Stimulated activated CD4-positive, alpha-beta T cell treated with anti-CD3 and anti-CD28 coated beads, Interleukin-12 subunit alpha, Interleukin-12 subunit beta, amount 100 ng/mL, for 48 hours (primary cell): ENCODE measurements around the gene FGD5.
"Not testable (repeated sequence)": the region's sequence is repeated elsewhere in the genome, so short reads cannot be mapped to it uniquely, and the experiment has no call there.

Experiments used
- DNase-seq, 3 donors: peaks; one replicate each; pipeline ENCODE4 v3.0.0-alpha.2; 2020; ENCODE audit warnings: low read depth in 2 of 3, low spot score in 1 of 3

Gene FGD5

GRCh38 chr3:14804835-14805780, 13.7 kb upstream of the FGD5 start:
- DNase-seq = no peak

- no peak for DNase-seq
Observed at GRCh38 chr3:14805961-14806537, 12.7 kb upstream of the FGD5 start.

- no peak for DNase-seq
Observed at GRCh38 chr3:14806641-14807263, 12.0 kb upstream of the FGD5 start.

DNA sequence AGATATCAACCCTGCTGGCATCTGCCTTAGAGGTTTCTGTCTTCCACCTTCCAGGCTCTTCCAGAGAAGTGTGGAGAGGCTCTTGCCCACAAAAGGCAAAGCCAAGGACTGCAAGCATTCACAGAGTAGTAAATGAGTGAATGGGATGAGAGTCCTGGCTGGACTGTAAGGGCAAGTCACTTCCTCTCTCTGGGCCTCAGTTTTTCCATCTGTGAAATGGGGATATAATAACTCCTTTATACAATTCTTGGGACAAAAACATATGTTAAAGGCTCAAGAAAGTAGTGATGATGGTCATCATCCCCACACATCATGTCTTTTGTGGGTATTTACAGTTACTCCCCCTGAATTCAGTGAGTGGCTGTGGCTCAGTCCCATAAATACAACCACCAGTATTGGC, 10.7 kb upstream of the FGD5 start:
- no peak for DNase-seq

- no peak for DNase-seq
Observed at GRCh38 chr3:14808502-14809266, 10.1 kb upstream of the FGD5 start.

DNA sequence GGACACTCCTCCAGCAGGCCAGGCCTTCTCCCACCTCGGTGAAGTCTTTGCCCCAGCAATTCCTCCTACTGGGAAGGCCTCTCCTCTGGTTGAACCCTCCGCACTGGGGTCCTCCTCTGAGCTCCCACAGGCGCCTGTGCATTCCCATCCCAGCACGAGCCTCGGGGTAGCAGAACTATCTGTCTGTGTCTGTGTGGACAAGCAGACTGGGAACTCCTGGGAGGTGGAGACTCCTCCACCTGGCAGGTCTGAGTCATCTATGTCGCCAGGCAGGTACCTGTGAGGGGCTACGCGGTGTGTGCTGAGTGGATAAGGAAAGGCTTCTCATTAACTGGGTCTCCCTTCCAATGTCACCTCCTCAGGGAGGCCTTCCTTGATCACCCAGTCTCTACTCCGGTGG, 9.2 kb upstream of the FGD5 start:
- DNase-seq = not testable (repeated sequence)

DNA sequence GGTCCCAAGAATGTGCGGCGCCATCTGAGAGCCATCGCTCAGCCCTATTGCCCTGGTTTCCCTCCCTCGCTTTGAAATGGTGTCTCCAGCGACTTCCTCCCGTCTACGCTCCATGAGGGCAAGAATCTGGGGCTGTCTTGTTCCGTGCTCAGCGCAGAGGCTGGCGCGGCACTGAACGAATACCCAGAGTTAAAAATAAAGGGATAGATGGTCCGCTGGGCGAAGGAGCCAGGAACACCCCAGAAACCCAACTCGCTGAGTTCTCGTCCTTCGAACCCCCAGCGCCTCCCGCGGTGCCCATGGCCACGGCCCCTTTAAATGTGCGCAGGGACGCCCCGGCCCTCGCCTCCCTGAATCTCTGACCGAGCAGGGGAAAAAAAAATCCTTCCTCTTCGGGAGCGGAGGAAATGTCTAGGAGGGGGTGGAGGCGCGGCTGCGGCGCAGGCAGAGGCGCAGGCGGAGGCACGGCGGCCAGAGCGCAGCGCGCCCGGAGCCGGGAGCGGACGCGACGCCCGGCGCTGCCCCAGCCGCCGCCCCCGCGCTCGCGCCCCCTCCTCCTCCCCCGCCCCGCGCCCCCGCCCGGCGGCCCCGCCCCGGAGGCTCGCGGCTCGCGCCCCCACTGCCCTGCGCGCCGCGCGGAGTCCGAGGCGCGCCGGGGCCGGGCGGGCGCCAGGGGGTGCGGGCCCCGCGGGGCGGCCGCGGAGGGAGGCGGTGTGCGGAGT, 8.5 kb upstream of the FGD5 start:
- DNase-seq = no peak

- DNase-seq = no peak
Observed at GRCh38 chr3:14810801-14811661, 7.7 kb upstream of the FGD5 start.

DNA sequence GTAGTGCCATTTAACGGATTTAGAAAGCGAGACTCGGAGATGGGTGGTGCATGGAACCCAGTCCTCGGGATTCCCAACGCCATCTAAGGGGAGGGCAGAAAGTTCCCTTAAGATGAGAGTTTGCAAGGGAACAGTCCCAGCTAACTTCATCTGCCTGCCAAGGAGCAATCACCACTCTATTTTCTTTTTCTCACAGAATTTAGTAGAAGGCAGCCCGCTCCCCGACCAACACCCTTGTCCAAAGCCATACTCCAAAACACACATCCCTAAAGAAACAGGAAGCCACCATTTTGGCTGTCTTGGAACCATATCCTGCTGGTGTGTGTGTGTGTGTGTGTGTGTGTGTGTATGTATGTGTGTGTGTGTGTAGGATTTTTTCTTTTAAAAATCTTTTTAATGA, 7.1 kb upstream of the FGD5 start:
- no peak for DNase-seq

DNA sequence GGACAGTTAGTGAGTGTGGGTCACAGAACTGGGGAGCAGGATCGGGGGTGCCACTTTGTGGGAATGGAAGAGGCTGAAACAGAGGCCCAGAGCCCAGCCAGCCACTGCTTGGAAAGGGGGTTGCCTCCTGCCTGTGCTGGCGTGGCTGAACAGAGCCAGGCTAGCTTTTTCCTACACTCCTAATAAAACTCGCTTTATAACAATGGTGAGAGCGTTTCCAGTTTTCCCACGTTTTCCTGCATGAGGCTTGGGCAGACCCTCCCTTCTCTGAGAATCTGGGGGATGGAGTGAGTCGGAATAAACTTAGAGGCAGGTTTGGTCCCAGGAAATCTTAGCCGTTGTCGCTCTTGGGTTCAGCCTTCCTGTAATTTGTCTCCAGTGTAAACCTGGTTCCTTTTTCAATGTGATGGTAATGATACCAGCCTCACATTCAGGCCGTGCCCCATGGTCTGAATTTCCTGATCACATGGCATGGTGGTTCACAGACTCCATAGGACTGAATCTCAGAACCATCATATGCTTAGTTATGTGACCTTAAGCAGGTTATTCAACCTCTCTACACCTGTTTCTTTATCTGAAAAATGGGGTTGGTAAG, 6.5 kb upstream of the FGD5 start:
- no peak for DNase-seq

DNA sequence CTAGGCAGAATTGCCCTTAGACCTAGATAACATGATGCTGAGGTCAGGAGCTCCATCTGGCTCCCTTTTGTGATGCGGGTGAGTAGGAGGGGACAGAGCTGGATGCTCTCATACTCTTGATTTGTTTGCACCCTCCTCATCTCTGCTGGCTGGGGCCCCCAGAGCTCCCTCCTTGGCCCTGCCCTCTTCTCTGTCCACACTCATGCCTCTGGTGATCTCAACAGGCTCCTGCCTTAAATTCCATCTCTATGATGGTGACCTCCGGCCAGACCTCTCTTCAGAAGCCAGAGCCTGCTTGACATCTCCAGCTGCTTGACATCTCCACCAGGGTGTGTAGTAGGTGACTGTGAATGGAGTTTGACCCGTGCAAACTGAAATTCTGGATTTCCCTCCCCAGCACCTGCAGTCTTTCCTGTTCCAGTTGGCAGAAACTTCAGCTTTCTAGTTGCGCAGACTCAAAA, 4.3 kb upstream of the FGD5 start:
- no peak for DNase-seq

- no peak for DNase-seq
Observed at GRCh38 chr3:14816359-14816758, 2.4 kb upstream of the FGD5 start.

- DNase-seq = no peak
Observed at GRCh38 chr3:14819671-14820070, 909 bp downstream of the FGD5 start.

- DNase-seq = no peak
Observed at GRCh38 chr3:14820156-14820555, 1.4 kb downstream of the FGD5 start.

DNA sequence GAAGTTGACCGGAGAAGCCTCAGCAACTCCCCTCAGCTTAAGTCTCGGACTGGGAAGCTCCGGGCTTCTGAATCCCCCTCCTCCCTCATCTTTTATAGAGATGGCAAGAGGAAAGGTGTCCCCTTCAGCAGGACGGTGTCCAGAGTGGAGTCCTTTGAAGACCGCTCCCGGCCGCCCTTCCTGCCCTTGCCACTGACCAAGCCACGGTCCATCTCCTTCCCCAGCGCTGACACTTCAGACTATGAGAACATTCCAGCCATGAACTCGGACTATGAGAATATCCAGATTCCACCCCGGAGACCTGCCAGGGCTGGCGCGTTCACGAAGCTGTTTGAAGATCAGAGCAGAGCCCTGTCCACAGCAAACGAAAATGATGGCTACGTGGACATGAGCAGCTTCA, 2.4 kb downstream of the FGD5 start:
- DNase-seq = no peak

DNA sequence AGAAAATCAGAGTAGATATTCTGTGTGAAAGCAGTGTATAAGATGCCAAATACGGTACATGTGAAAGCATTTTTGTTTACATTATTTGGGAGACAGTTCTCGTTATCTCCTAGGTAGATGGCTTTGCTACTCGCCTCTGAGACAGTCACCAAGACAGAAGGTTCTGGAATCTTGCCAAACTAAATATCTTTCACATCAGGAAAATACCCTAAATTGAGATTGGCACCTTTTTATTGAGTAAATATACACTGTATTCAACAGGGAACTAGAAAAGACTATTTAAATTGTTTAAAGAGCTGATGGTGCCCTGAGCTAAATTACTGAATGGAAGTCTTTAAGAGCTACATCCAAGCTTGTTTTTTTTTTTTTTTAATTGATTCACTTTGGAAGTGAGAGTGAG, 3.4 kb downstream of the FGD5 start:
- DNase-seq = no peak

DNA sequence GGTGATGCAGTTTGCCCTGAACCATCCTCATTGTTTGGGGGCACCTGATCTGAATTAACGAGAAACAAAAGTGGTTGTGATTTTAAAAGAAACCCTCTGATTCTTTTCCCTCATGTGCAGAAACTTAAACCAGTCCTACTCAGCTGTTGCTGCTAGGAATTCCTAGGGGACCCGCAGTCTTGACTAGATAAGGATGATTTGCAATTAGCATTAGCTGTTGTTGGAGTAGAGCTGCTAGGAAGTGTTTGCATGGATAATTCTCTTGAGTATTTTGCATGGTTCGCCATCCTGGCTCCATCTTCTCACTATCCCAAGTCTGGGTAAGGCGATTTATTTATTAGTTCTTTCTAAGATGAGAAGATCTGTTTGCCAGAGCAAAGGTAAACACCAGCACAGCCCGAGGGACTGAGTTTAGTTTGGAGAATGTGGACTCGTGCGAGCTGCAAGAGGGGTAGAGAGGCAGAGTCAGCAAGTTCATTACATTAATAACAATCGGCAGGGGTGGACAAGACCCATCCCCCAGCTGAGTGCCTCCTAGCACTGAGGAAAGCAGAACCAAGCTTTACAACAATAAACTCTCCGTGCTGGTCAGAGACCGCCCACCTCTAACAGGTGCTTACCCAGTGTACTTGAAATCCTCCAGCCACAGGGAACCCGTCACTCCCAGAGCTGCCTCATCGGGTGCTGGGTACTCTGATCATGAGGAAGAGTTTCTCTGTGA, 4.1 kb downstream of the FGD5 start:
- no peak for DNase-seq

- no peak for DNase-seq
Observed at GRCh38 chr3:14823393-14823792, 4.6 kb downstream of the FGD5 start.
